ENCODE measurements around the gene AKR7A3.

The AKR7A3 gene

GRCh38 chr1:19325958-19326747 lies 37.6 kb upstream of the AKR7A3 start:
- no peak for DNase-seq (ENCODE audit: low read depth)
- H3K4me3 ChIP-seq (ENCODE audit: low read depth, low read length), result no peak overlapping the region
- TF ChIP-seq CTCF (IDR thresholded peaks at IDR 0.05; ENCODE audit: control insufficient read depth, extremely low read depth, insufficient read depth), result no peak

GRCh38 chr1:19325368-19325957 lies 36.9 kb upstream of the AKR7A3 start:
- no peak overlapping the region for H3K4me3 ChIP-seq (ENCODE audit: low read depth, low read length)
- no peak for TF ChIP-seq CTCF (IDR thresholded peaks at IDR 0.05; ENCODE audit: control insufficient read depth, extremely low read depth, insufficient read depth)
- no peak for DNase-seq (ENCODE audit: low read depth)

- no peak for DNase-seq (ENCODE audit: low read depth)
- TF ChIP-seq CTCF (IDR thresholded peaks at IDR 0.05; ENCODE audit: control insufficient read depth, extremely low read depth, insufficient read depth), result no peak
- no peak overlapping the region for H3K4me3 ChIP-seq (ENCODE audit: low read depth, low read length)
Observed at GRCh38 chr1:19324665-19324990, 36.1 kb upstream of the AKR7A3 start.

- DNase-seq (ENCODE audit: low read depth), result no peak
- no peak for TF ChIP-seq CTCF (IDR thresholded peaks at IDR 0.05; ENCODE audit: control insufficient read depth, extremely low read depth, insufficient read depth)
- no peak overlapping the region for H3K4me3 ChIP-seq (ENCODE audit: low read depth, low read length)
Observed at GRCh38 chr1:19323987-19324664, 35.6 kb upstream of the AKR7A3 start.

- H3K4me3 ChIP-seq (ENCODE audit: low read depth, low read length), result no peak overlapping the region
- no peak for TF ChIP-seq CTCF (IDR thresholded peaks at IDR 0.05; ENCODE audit: control insufficient read depth, extremely low read depth, insufficient read depth)
- no peak for DNase-seq (ENCODE audit: low read depth)
Observed at GRCh38 chr1:19322481-19322880, 33.9 kb upstream of the AKR7A3 start.

- DNase-seq (ENCODE audit: low read depth), result no peak
- TF ChIP-seq CTCF (IDR thresholded peaks at IDR 0.05; ENCODE audit: control insufficient read depth, extremely low read depth, insufficient read depth), result no peak
- H3K4me3 ChIP-seq (ENCODE audit: low read depth, low read length), result no peak overlapping the region
Observed at GRCh38 chr1:19321071-19321470, 32.5 kb upstream of the AKR7A3 start.
